Measurements from ENCODE around the gene PTGES. TPM values are rescaled to one million over a fixed set of nuclear protein-coding genes. Genes with fewer than 3 reads are reported as not detected.
A peak's percentile ranks its signal among the peaks of the same experiment; 100 is the strongest.

Gene PTGES
- total and polyA plus RNA-seq, 2 experiments from 2014 or later = 2.8 to 3.6 TPM

GRCh38 chr9:129701054-129701453 is 51.8 kb downstream of the PTGES start (continued):
- no peak for TF ChIP-seq EZH2phosphoT487 (IDR thresholded peaks at IDR 0.05; ENCODE audit: unreplicated experiment)
- TF ChIP-seq NANOG (IDR thresholded peaks at IDR 0.05; ENCODE audit: borderline replicate concordance) = no peak
- TF ChIP-seq STAT1 (IDR thresholded peaks at IDR 0.05; ENCODE audit: unreplicated experiment) = no peak
- no peak for TF ChIP-seq POLR2AphosphoS5 (IDR thresholded peaks at IDR 0.05; ENCODE audit: low read depth)
- no peak for TF ChIP-seq JUNB (IDR thresholded peaks at IDR 0.05; ENCODE audit: unreplicated experiment)

GRCh38 chr9:129698254-129698757 is 54.5 kb downstream of the PTGES start:
- peaks cover 10% of the 10 kb centered on the region for H3K27me3 Mint-ChIP-seq (ENCODE audit: insufficient read depth, low read depth, poor library complexity)
- Histone ChIP-seq H3F3A (replicated peaks; ENCODE audit: low read depth) (no peaks in the 10 kb centered on the region), H3K4me3 (no peak overlapping the region; the same call in 1 of the 2 replicates), H3K27me3 (ENCODE audit: insufficient read depth) (peaks cover 6% of the 10 kb centered on the region), H3K79me2 (replicated peaks; ENCODE audit: insufficient read depth) (no peaks in the 10 kb centered on the region), H3K9me2 (ENCODE audit: insufficient read depth) (no peaks in the 10 kb centered on the region), H3K27ac (ENCODE audit: low read depth) (no peak overlapping the region), H3K36me3 (ENCODE audit: insufficient read depth) (no peaks in the 10 kb centered on the region), H3K4me1 (ENCODE audit: insufficient read depth) (peaks cover 8% of the 10 kb centered on the region; the same call in 1 of the 2 replicates), H3K4me2 (no peak overlapping the region), H4K20me1 (replicated peaks; ENCODE audit: insufficient read depth) (no peaks in the 10 kb centered on the region), H2AFZ (peak overlapping the region; percentile 66; the same call in 1 of the 2 replicates)
- no peak overlapping the region for H3K4me3 Mint-ChIP-seq
- no peak for DNase-seq (ENCODE audit: low spot score)
- H3K4me1 Mint-ChIP-seq = peaks cover 6% of the 10 kb centered on the region; the same call in 2 of the 3 replicates
- ATAC-seq = peak; percentile 40
- no peak overlapping the region for H3K27ac Mint-ChIP-seq
- no peaks in the 10 kb centered on the region for H3K9me3 Mint-ChIP-seq
- no peaks in the 10 kb centered on the region for H3K36me3 Mint-ChIP-seq (ENCODE audit: low read depth)
- TF ChIP-seq ZNF462 (CRISPR knock-in tag; IDR thresholded peaks at IDR 0.05) (no peak), STAT1 (IDR thresholded peaks at IDR 0.05; ENCODE audit: unreplicated experiment) (no peak), POLR2AphosphoS5 (IDR thresholded peaks at IDR 0.05; ENCODE audit: low read depth) (no peak), JUNB (IDR thresholded peaks at IDR 0.05; ENCODE audit: unreplicated experiment) (no peak), ZNF114 (CRISPR knock-in tag; IDR thresholded peaks at IDR 0.05) (no peak), NANOG (IDR thresholded peaks at IDR 0.05; ENCODE audit: borderline replicate concordance) (no peak), REST (IDR thresholded peaks at IDR 0.05; ENCODE audit: unreplicated experiment) (no peak), ETS1 (IDR thresholded peaks at IDR 0.05) (no peak), ZNF331 (CRISPR knock-in tag; IDR thresholded peaks at IDR 0.05; ENCODE audit: low read depth) (no peak), CREB1 (CRISPR knock-in tag; IDR thresholded peaks at IDR 0.05; ENCODE audit: low read depth) (no peak), CTCF (conservative IDR thresholded peaks at IDR 0.05; ENCODE audit: low read depth in 2 of 2) (no peak)

All from GM23338 (cell line).